Neural progenitor cell (in vitro differentiated cells): ENCODE results near the gene SRPK3. TPM values are rescaled to one million over a fixed set of nuclear protein-coding genes. Genes with fewer than 3 reads are reported as not detected.

ENCODE experiments used
- DNase-seq: peaks from one replicate; pipeline ENCODE4 v3.0.0-alpha.2; 2016; ENCODE audit warnings: low spot score
- H2AFZ ChIP-seq: fragments of 200-600 bp; sonication (generic); replicated peaks from 2 replicates; pipeline ENCODE4 v1.6.1; 2016; ENCODE audit warnings: antibody characterized with exemption
- H3F3A ChIP-seq: fragments of 200-600 bp; sonication (generic); 2 replicates; pipeline ENCODE4 v1.6.1; 2016; ENCODE audit warnings: antibody characterized with exemption, low read depth
- H3K27ac ChIP-seq: fragments of 200-600 bp; sonication (generic); 2 replicates; pipeline ENCODE4 v1.5.1; 2016; ENCODE audit warnings: mild to moderate bottlenecking
- H3K27me3 ChIP-seq: fragments of 200-600 bp; sonication (generic); 2 replicates; pipeline ENCODE4 v1.6.1; 2016; ENCODE audit warnings: mild to moderate bottlenecking, moderate library complexity
- H3K36me3 ChIP-seq: fragments of 200-600 bp; sonication (generic); 2 replicates; pipeline ENCODE4 v1.5.1; 2016
- H3K4me1 ChIP-seq: fragments of 200-600 bp; sonication (generic); 2 replicates; pipeline ENCODE4 v1.6.1; 2016; ENCODE audit warnings: mixed run types
- H3K4me2 ChIP-seq: fragments of 200-600 bp; sonication (generic); 2 replicates; pipeline ENCODE4 v1.6.1; 2016
- H3K4me3 ChIP-seq: fragments of 200-600 bp; sonication (generic); 2 replicates; pipeline ENCODE4 v1.5.1; 2016
- H3K79me2 ChIP-seq: fragments of 200-600 bp; sonication (generic); 2 replicates; pipeline ENCODE4 v1.6.1; 2016; ENCODE audit warnings: low read depth
- H3K9ac ChIP-seq: fragments of 200-600 bp; sonication (generic); 2 replicates; pipeline ENCODE4 v1.6.1; 2016
- H3K9me3 ChIP-seq: fragments of 200-600 bp; sonication (generic); 2 replicates; pipeline ENCODE4 v1.5.1; 2016; ENCODE audit warnings: low read depth
- H4K20me1 ChIP-seq: fragments of 200-600 bp; sonication (generic); 2 replicates; pipeline ENCODE4 v1.6.1; 2016; ENCODE audit warnings: low read depth
- H3K27ac Mint-ChIP-seq: 3 replicates; pipeline ENCODE4 v1.8.0; 2021; ENCODE audit warnings: mixed read lengths
- H3K27me3 Mint-ChIP-seq: 2 replicates; pipeline ENCODE4 v1.8.0; 2022; ENCODE audit warnings: low read depth, mild to moderate bottlenecking, inconsistent platforms, moderate library complexity, mixed read lengths; ENCODE audit not compliant: insufficient read depth
- H3K36me3 Mint-ChIP-seq: 3 replicates; pipeline ENCODE4 v1.8.0; 2021; ENCODE audit warnings: mixed read lengths
- H3K4me1 Mint-ChIP-seq: 3 replicates; pipeline ENCODE4 v1.8.0; 2021; ENCODE audit warnings: mixed read lengths
- H3K4me3 Mint-ChIP-seq: 3 replicates; pipeline ENCODE4 v1.8.0; 2021; ENCODE audit warnings: mild to moderate bottlenecking, moderate library complexity, mixed read lengths
- H3K9me3 Mint-ChIP-seq: 3 replicates; pipeline ENCODE4 v1.8.0; 2020; ENCODE audit warnings: mixed read lengths
- CTCF ChIP-seq: fragments of 200-600 bp; sonication (generic); IDR thresholded peaks from 2 replicates; pipeline ENCODE4 v1.5.1; 2017; ENCODE audit warnings: antibody characterized with exemption, mild to moderate bottlenecking
- EZH2 ChIP-seq: fragments of 200-600 bp; sonication (generic); IDR thresholded peaks from 2 replicates; pipeline ENCODE4 v1.6.1; 2017; ENCODE audit warnings: antibody characterized with exemption, mild to moderate bottlenecking, moderate library complexity
- EZH2phosphoT487 ChIP-seq: fragments of 200-600 bp; sonication (generic); IDR thresholded peaks from 2 replicates; pipeline ENCODE4 v1.6.1; 2017; ENCODE audit warnings: antibody characterized with exemption
- total RNA-seq: library from RNA; depleted of rRNA; stranded (reverse); fragments of >200 nt; gene quantifications from 2 replicates; pipeline ENCODE4 v1.2.3, GENCODE V29; 2015; ENCODE audit warnings: low replicate concordance

The SRPK3 gene
- total RNA-seq, 1 donor from 2014 or later, result not detected

GRCh38 chrX:153738056-153738605 is 42.7 kb upstream of the SRPK3 start:
- Mint-ChIP-seq H3K4me1 (peaks cover 10% of the 10 kb centered on the region), H3K9me3 (peaks cover 28% of the 10 kb centered on the region)
- no peaks in the 10 kb centered on the region for H3K27me3 ChIP-seq

GRCh38 chrX:153739754-153740486 is 40.9 kb upstream of the SRPK3 start:
- DNase-seq, result no peak

More at GRCh38 chrX:153738056-153738605, 42.7 kb upstream of the SRPK3 start:
- DNase-seq, result no peak
- Histone ChIP-seq H3F3A (no peaks in the 10 kb centered on the region), H3K36me3 (no peaks in the 10 kb centered on the region), H3K9me3 (no peaks in the 10 kb centered on the region), H3K4me2 (no peak overlapping the region), H4K20me1 (no peaks in the 10 kb centered on the region), H3K4me3 (no peak overlapping the region), H3K27ac (no peak overlapping the region), H3K4me1 (no peaks in the 10 kb centered on the region), H3K79me2 (no peaks in the 10 kb centered on the region), H3K9ac (no peak overlapping the region), H2AFZ (no peak overlapping the region)
- TF ChIP-seq EZH2 (no peak), CTCF (no peak), EZH2phosphoT487 (no peak)
- H3K27me3 Mint-ChIP-seq, result peaks cover 1% of the 10 kb centered on the region
- no peak overlapping the region for H3K27ac Mint-ChIP-seq
- no peak overlapping the region for H3K4me3 Mint-ChIP-seq
- peaks cover 10% of the 10 kb centered on the region for H3K36me3 Mint-ChIP-seq

GRCh38 chrX:153740631-153741222 is 40.1 kb upstream of the SRPK3 start:
- DNase-seq, result no peak
- no peak overlapping the region for H3K27ac Mint-ChIP-seq
- Histone ChIP-seq H2AFZ (no peak overlapping the region), H3K36me3 (no peaks in the 10 kb centered on the region), H3K27me3 (no peaks in the 10 kb centered on the region), H3K4me1 (no peaks in the 10 kb centered on the region), H3K79me2 (no peaks in the 10 kb centered on the region), H3K27ac (no peak overlapping the region), H3K9me3 (no peaks in the 10 kb centered on the region), H3K4me2 (no peak overlapping the region), H4K20me1 (no peaks in the 10 kb centered on the region), H3K9ac (no peak overlapping the region), H3F3A (no peaks in the 10 kb centered on the region), H3K4me3 (no peak overlapping the region)
- peaks cover under 1% of the 10 kb centered on the region for H3K36me3 Mint-ChIP-seq
- no peaks in the 10 kb centered on the region for H3K27me3 Mint-ChIP-seq
- H3K4me1 Mint-ChIP-seq, result peaks cover 12% of the 10 kb centered on the region
- peaks cover 14% of the 10 kb centered on the region for H3K9me3 Mint-ChIP-seq
- no peak for TF ChIP-seq EZH2phosphoT487
- no peak for TF ChIP-seq CTCF
- no peak for TF ChIP-seq EZH2
- no peak overlapping the region for H3K4me3 Mint-ChIP-seq

More at GRCh38 chrX:153739754-153740486, 40.9 kb upstream of the SRPK3 start:
- Histone ChIP-seq H3K79me2 (no peaks in the 10 kb centered on the region), H3K27ac (no peak overlapping the region), H3K27me3 (no peaks in the 10 kb centered on the region), H3K4me3 (no peak overlapping the region), H4K20me1 (no peaks in the 10 kb centered on the region), H3K36me3 (no peaks in the 10 kb centered on the region), H3K4me1 (no peaks in the 10 kb centered on the region), H3K9me3 (no peaks in the 10 kb centered on the region), H3K9ac (no peak overlapping the region), H3F3A (no peaks in the 10 kb centered on the region), H3K4me2 (no peak overlapping the region), H2AFZ (no peak overlapping the region)
- Mint-ChIP-seq H3K36me3 (peaks cover 5% of the 10 kb centered on the region), H3K4me3 (no peak overlapping the region), H3K9me3 (peaks cover 22% of the 10 kb centered on the region), H3K27ac (no peak overlapping the region), H3K27me3 (no peaks in the 10 kb centered on the region), H3K4me1 (peaks cover 15% of the 10 kb centered on the region)
- TF ChIP-seq EZH2, result no peak
- TF ChIP-seq EZH2phosphoT487, result no peak
- no peak for TF ChIP-seq CTCF
